Fibroblast of lung (primary cell): ENCODE results near the gene SPATA22.

Source experiments
- EZH2 ChIP-seq: IDR thresholded peaks from 2 replicates; pipeline ENCODE4 v1.5.1; 2012; ENCODE audit warnings: low read length, control low read depth, mild to moderate bottlenecking; ENCODE audit errors: missing control alignments
- TF ChIP-seq, protein P1 (sequence below), 2 donors: IDR thresholded peaks in 1 of 2; conservative IDR thresholded peaks in 1 of 2; 1 replicate in 1 of 2; 2 replicates in 1 of 2; pipeline ENCODE4 v1.5.1; 2011 to 2012; ENCODE audit warnings: low read length in 2 of 2, control low read depth in 1 of 2, inconsistent platforms in 1 of 2, low read depth in 1 of 2, mild to moderate bottlenecking in 1 of 2

DNA sequence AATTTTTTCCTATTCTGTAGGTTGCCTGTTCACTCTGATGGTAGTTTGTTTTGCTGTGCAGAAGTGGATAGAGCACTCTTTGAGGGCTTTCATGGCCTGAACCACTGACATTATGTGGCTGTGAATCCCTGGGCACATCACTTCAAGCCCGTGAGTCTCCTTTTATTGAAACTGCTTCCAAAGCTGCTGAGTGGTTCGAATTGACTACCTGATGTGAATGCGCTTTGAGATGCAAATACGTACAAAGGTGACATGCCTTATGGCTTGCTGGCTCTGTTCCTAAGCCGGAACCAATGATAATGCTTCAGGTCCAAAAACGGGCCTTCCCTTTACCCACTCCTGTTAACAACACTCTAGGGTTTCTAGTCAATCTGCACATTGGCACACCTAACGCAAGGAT lies 38.5 kb upstream of the SPATA22 start:
- TF ChIP-seq, protein P1, sequence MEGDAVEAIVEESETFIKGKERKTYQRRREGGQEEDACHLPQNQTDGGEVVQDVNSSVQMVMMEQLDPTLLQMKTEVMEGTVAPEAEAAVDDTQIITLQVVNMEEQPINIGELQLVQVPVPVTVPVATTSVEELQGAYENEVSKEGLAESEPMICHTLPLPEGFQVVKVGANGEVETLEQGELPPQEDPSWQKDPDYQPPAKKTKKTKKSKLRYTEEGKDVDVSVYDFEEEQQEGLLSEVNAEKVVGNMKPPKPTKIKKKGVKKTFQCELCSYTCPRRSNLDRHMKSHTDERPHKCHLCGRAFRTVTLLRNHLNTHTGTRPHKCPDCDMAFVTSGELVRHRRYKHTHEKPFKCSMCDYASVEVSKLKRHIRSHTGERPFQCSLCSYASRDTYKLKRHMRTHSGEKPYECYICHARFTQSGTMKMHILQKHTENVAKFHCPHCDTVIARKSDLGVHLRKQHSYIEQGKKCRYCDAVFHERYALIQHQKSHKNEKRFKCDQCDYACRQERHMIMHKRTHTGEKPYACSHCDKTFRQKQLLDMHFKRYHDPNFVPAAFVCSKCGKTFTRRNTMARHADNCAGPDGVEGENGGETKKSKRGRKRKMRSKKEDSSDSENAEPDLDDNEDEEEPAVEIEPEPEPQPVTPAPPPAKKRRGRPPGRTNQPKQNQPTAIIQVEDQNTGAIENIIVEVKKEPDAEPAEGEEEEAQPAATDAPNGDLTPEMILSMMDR (conservative IDR thresholded peaks at IDR 0.05 in 1 of 2, IDR thresholded peaks at IDR 0.05 in 1 of 2; ENCODE audit: low read depth in 1 of 2, low read length in 2 of 2): no peak
- TF ChIP-seq EZH2: no peak
